ENCODE measurements around the gene CDK17.
"Not testable (repeated sequence)": the region's sequence is repeated elsewhere in the genome, so short reads cannot be mapped to it uniquely, and the experiment has no call there.

The CDK17 gene

GRCh38 chr12:96393229-96393628 is 7.0 kb downstream of the CDK17 start:
- DNase-seq (ENCODE audit: low read depth in 2 of 2) = not testable (repeated sequence)

GRCh38 chr12:96392397-96392796 is 7.8 kb downstream of the CDK17 start:
- no peak for DNase-seq (ENCODE audit: low read depth in 2 of 2)

GRCh38 chr12:96387981-96388380 is 12.3 kb downstream of the CDK17 start:
- no peak for DNase-seq (ENCODE audit: low read depth in 2 of 2)

GRCh38 chr12:96386794-96387193 is 13.4 kb downstream of the CDK17 start:
- DNase-seq (ENCODE audit: low read depth in 2 of 2) = no peak

GRCh38 chr12:96383991-96384390 is 16.2 kb downstream of the CDK17 start:
- no peak for DNase-seq (ENCODE audit: low read depth in 2 of 2)

- no peak for DNase-seq (ENCODE audit: low read depth in 2 of 2)
Measured at GRCh38 chr12:96383371-96383770, 16.9 kb downstream of the CDK17 start.

GRCh38 chr12:96379743-96380142 is 20.5 kb downstream of the CDK17 start:
- DNase-seq (ENCODE audit: low read depth in 2 of 2) = not testable (repeated sequence)

- no peak for DNase-seq (ENCODE audit: low read depth in 2 of 2)
Measured at GRCh38 chr12:96378319-96378718, 21.9 kb downstream of the CDK17 start.

GRCh38 chr12:96376865-96377264 is 23.4 kb downstream of the CDK17 start:
- DNase-seq (ENCODE audit: low read depth in 2 of 2) = no peak

- DNase-seq (ENCODE audit: low read depth in 2 of 2) = no peak
Measured at GRCh38 chr12:96375841-96376604, 24.2 kb downstream of the CDK17 start.

- DNase-seq (ENCODE audit: low read depth in 2 of 2) = no peak
Measured at GRCh38 chr12:96375170-96375569, 25.1 kb downstream of the CDK17 start.

- no peak for DNase-seq (ENCODE audit: low read depth in 2 of 2)
Measured at GRCh38 chr12:96371790-96372699, 28.2 kb downstream of the CDK17 start.

- no peak for DNase-seq (ENCODE audit: low read depth in 2 of 2)
Measured at GRCh38 chr12:96371138-96371789, 29.0 kb downstream of the CDK17 start.

GRCh38 chr12:96368687-96369086 is 31.6 kb downstream of the CDK17 start:
- no peak for DNase-seq (ENCODE audit: low read depth in 2 of 2)

- DNase-seq (ENCODE audit: low read depth in 2 of 2) = no peak
Measured at GRCh38 chr12:96368233-96368632, 32.0 kb downstream of the CDK17 start.

GRCh38 chr12:96366381-96366654 is 33.9 kb downstream of the CDK17 start:
- DNase-seq (ENCODE audit: low read depth in 2 of 2) = no peak

- no peak for DNase-seq (ENCODE audit: low read depth in 2 of 2)
Measured at GRCh38 chr12:96365604-96366380, 34.4 kb downstream of the CDK17 start.

- no peak for DNase-seq (ENCODE audit: low read depth in 2 of 2)
Measured at GRCh38 chr12:96364092-96364700, 36.0 kb downstream of the CDK17 start.

GRCh38 chr12:96361074-96361473 is 39.2 kb downstream of the CDK17 start:
- DNase-seq (ENCODE audit: low read depth in 2 of 2) = no peak

GRCh38 chr12:96360550-96360949 is 39.7 kb downstream of the CDK17 start:
- DNase-seq (ENCODE audit: low read depth in 2 of 2) = no peak

GRCh38 chr12:96359328-96359727 is 40.9 kb downstream of the CDK17 start:
- DNase-seq (ENCODE audit: low read depth in 2 of 2) = no peak

All from fibroblast of skin of left biceps (primary cell).